A549 (cell line): Measurements from ENCODE around the gene ENPP1. TPM values are rescaled to one million over a fixed set of nuclear protein-coding genes. Genes with fewer than 3 reads are reported as not detected.

Experiments used
- ATAC-seq, 2 experiments: fragments of 200-7000 bp in 1 of 2; fragments of >200 bp in 1 of 2; cut with Nextera tagmentation in 1 of 2; cut with Tn5 transposase in 1 of 2; 3 replicates each; pipeline versions ENCODE4 v1.8.0 to v1.9.1; 2018 to 2020; ENCODE audit warnings: mild to moderate bottlenecking in 1 of 2, moderate library complexity in 1 of 2
- CTCF ChIA-PET: fragments of 300-600 bp; sonication (Branson Sonifier 250); formaldehyde crosslinking; extraction: SDS; loops from one replicate; lab custom pipeline; 2021; ENCODE audit warnings: antibody characterized with exemption, inconsistent platforms; lab: Yijun Ruan, JAX
- POLR2A ChIA-PET: fragments of 350-600 bp; formaldehyde crosslinking; extraction: SDS; loops from one replicate; lab custom pipeline; 2021; ENCODE audit warnings: antibody characterized with exemption, inconsistent platforms; lab: Yijun Ruan, JAX
- DNase-seq, 2 experiments: peaks; one replicate each; pipeline versions ENCODE4 v3.0.0 to v3.0.0-alpha.2; 2011 to 2016; ENCODE audit warnings: low read depth in 1 of 2, low spot score in 1 of 2
- FAIRE-seq: peaks from 2 replicates; lab custom pipeline; 2011; peaks lifted over from hg19 to GRCh38; lab: Jason Lieb, UNC
- H3K27ac ChIP-seq, 2 experiments: fragments of >200 bp; sonication (Bioruptor Twin); formaldehyde crosslinking; 3 replicates each; pipeline ENCODE4 v1.5.1; 2016 to 2017
- H3K4me1 ChIP-seq: fragments of >200 bp; sonication (Bioruptor Twin); formaldehyde crosslinking; 3 replicates; pipeline ENCODE4 v1.6.1; 2016
- H3K4me2 ChIP-seq: fragments of >200 bp; sonication (Bioruptor Twin); formaldehyde crosslinking; 3 replicates; pipeline ENCODE4 v1.6.1; 2016
- H3K4me3 ChIP-seq: fragments of >200 bp; sonication (Bioruptor Twin); formaldehyde crosslinking; 3 replicates; pipeline ENCODE4 v1.5.1; 2016
- H3K9me3 ChIP-seq: fragments of >200 bp; sonication (Bioruptor Twin); formaldehyde crosslinking; 3 replicates; pipeline ENCODE4 v1.6.1; 2016
- ATOH8 ChIP-seq: fragments of 250-450 bp; sonication (Bioruptor Pico); IDR thresholded peaks from 2 replicates; pipeline ENCODE4 v1.5.0; 2020; ENCODE audit warnings: low read depth, mild to moderate bottlenecking, moderate library complexity
- BHLHE40 ChIP-seq: IDR thresholded peaks from 2 replicates; pipeline ENCODE4 v1.6.1; 2012; ENCODE audit warnings: low read depth, low read length, inconsistent platforms
- CHD2 ChIP-seq: fragments of 150-350 bp; IDR thresholded peaks from 2 replicates; pipeline ENCODE4 v1.6.1; 2014; ENCODE audit warnings: low read length; ENCODE audit not compliant: partially characterized antibody
- CHD4 ChIP-seq: fragments of 200-600 bp; sonication (generic); IDR thresholded peaks from 2 replicates; pipeline ENCODE4 v1.6.1; 2016; ENCODE audit warnings: antibody characterized with exemption, mild to moderate bottlenecking, borderline replicate concordance
- CTCF ChIP-seq: fragments of >200 bp; sonication (Bioruptor Twin); formaldehyde crosslinking; IDR thresholded peaks from 3 replicates; pipeline ENCODE4 v1.5.1; 2016
- E2F6 ChIP-seq: IDR thresholded peaks from 2 replicates; pipeline ENCODE4 v1.6.1; 2012; ENCODE audit warnings: low read depth, borderline replicate concordance
- EHMT2 ChIP-seq: fragments of 200-600 bp; sonication (generic); IDR thresholded peaks from 2 replicates; pipeline ENCODE4 v1.6.1; 2016; ENCODE audit warnings: antibody characterized with exemption, low read depth, mild to moderate bottlenecking, moderate library complexity
- HDAC2 ChIP-seq: fragments of 200-600 bp; sonication (generic); IDR thresholded peaks from 2 replicates; pipeline ENCODE4 v1.6.1; 2016
- HES2 ChIP-seq: fragments of >200 bp; sonication (Bioruptor Twin); formaldehyde crosslinking; IDR thresholded peaks from 2 replicates; pipeline ENCODE4 v1.6.1; 2016
- HOXB13 ChIP-seq: fragments of 250-450 bp; sonication (Bioruptor Pico); IDR thresholded peaks from 2 replicates; pipeline ENCODE4 v1.5.0; 2020; ENCODE audit warnings: low read depth, mild to moderate bottlenecking, moderate library complexity
- KDM1A ChIP-seq: fragments of 200-600 bp; sonication (generic); IDR thresholded peaks from 2 replicates; pipeline ENCODE4 v1.6.1; 2016; ENCODE audit warnings: low read depth, mild to moderate bottlenecking
- MAFK ChIP-seq: fragments of 450-650 bp; IDR thresholded peaks from 2 replicates; pipeline ENCODE4 v1.6.1; 2014; ENCODE audit not compliant: partially characterized antibody
- NPAS2 ChIP-seq: fragments of 250-450 bp; sonication (Bioruptor Pico); IDR thresholded peaks from 2 replicates; pipeline ENCODE4 v1.8.0; 2022; ENCODE audit warnings: mild to moderate bottlenecking, moderate library complexity, borderline replicate concordance
- PBX3 ChIP-seq: IDR thresholded peaks from 2 replicates; pipeline ENCODE4 v1.6.1; 2012
- RNF2 ChIP-seq: fragments of 200-600 bp; sonication (generic); IDR thresholded peaks from 2 replicates; pipeline ENCODE4 v1.6.1; 2016; ENCODE audit warnings: low read depth, mild to moderate bottlenecking, antibody characterized with exemption, moderate library complexity, borderline replicate concordance
- SMC3 ChIP-seq: fragments of >200 bp; sonication (Bioruptor Twin); formaldehyde crosslinking; IDR thresholded peaks from 3 replicates; pipeline ENCODE4 v1.6.1; 2018; ENCODE audit warnings: inconsistent platforms
- ZSCAN20 ChIP-seq: fragments of 250-450 bp; sonication (Bioruptor Pico); IDR thresholded peaks from 2 replicates; pipeline ENCODE4 v1.8.0; 2022; ENCODE audit warnings: mild to moderate bottlenecking, moderate library complexity
- WGBS: methylation state at CpG from one replicate; pipeline ENCODE4 v1.1.6; 2017; ENCODE audit errors: missing lambda C conversion rate; 5-methylcytosine and 5-hydroxymethylcytosine counted together
- polyA plus RNA-seq, 4 experiments: library from polyadenylated mRNA; depleted of rRNA in 3 of 4; stranded (reverse); fragments of >200 nt; fragmentation: RNase III in 1 of 4; extraction: RNeasy Plus Mini Kit Qiagen cat#74134 plus additional on column Dnase treatment in 1 of 4; gene quantifications; 2 replicates in 3 of 4; 3 replicates in 1 of 4; pipeline ENCODE4 v1.2.3, GENCODE V29; 2011 to 2017
- TF ChIP-seq, protein P1 (sequence below): fragments of 150-350 bp; IDR thresholded peaks from 2 replicates; pipeline ENCODE4 v1.6.1; 2014; ENCODE audit warnings: low read depth, mild to moderate bottlenecking, low read length

ENPP1 gene
- polyA plus RNA-seq, 2 of the 4 experiments (the other 2 are of a cell fraction): 0.97 to 5.3 TPM

DNA sequence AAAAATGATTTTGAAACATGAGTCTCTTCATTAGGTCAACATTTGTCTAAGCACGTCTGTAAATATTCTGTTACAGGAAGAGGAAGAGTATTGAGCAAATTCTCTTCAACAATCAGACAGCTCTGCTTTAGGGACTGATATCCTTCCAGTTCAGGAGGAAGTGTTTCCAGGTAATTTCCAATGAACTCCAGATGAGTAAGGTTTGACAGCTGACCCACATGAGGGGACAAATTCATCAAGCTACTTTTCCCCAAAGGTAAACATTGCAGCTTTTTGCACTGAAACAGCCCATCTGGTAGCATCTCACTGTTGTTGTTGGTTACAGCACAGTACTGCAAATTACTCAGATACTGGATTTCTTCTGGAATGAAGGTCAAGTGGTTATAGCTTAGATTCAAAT lies 18.1 kb downstream of the ENPP1 start:
- no peak for FAIRE-seq
- POLR2A ChIA-PET: no interaction called here
- H3K9me3 ChIP-seq: no peaks in the 10 kb centered on the region
- no peak for ATAC-seq
- peaks cover 26% of the 10 kb centered on the region; the same call in 2 of the 3 replicates for H3K4me1 ChIP-seq
- H3K4me2 ChIP-seq: peak overlapping the region; percentile 36; the same call in 1 of the 3 replicates
- WGBS: 8% methylated on average over 1 of the region's 1 CpG
- CTCF ChIA-PET: interaction anchor here (1.7 kb wide), 1 partner anchor 90 kb away, joined by 4 read pairs; no protein-coding TSS in a partner anchor
- TF ChIP-seq HES2 (no peak), NPAS2 (no peak), CHD2 (no peak), BHLHE40 (no peak)
- H3K27ac ChIP-seq: no peak overlapping the region
- H3K4me3 ChIP-seq: no peak overlapping the region
- DNase-seq: peak in 1 of 2 experiments; percentile 3

GRCh38 chr6:131828080-131828479 lies 20.3 kb downstream of the ENPP1 start:
- WGBS: 83% methylated on average over 7 of the region's 7 CpGs
- H3K4me1 ChIP-seq: peaks cover 16% of the 10 kb centered on the region; the same call in 2 of the 3 replicates
- FAIRE-seq: no peak
- TF ChIP-seq BHLHE40 (no peak), ATOH8 (CRISPR knock-in tag) (no peak), RNF2 (no peak), EHMT2 (no peak), E2F6 (no peak), HOXB13 (CRISPR knock-in tag) (no peak), SMC3 (no peak), CHD4 (no peak), KDM1A (no peak), CTCF (no peak), PBX3 (no peak), NPAS2 (no peak), ZSCAN20 (CRISPR knock-in tag) (no peak), MAFK (no peak), HDAC2 (no peak)
- TF ChIP-seq, protein P1, sequence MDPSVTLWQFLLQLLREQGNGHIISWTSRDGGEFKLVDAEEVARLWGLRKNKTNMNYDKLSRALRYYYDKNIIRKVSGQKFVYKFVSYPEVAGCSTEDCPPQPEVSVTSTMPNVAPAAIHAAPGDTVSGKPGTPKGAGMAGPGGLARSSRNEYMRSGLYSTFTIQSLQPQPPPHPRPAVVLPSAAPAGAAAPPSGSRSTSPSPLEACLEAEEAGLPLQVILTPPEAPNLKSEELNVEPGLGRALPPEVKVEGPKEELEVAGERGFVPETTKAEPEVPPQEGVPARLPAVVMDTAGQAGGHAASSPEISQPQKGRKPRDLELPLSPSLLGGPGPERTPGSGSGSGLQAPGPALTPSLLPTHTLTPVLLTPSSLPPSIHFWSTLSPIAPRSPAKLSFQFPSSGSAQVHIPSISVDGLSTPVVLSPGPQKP: no peak
- CTCF ChIA-PET: interaction anchor here (1.1 kb wide), 1 partner anchor 82 kb away, joined by 3 read pairs; no protein-coding TSS in a partner anchor
- H3K4me3 ChIP-seq: no peak overlapping the region
- H3K4me2 ChIP-seq: no peak overlapping the region
- no peak for DNase-seq
- H3K27ac ChIP-seq: no peak overlapping the region
- POLR2A ChIA-PET: no interaction called here
- no peak for ATAC-seq
- no peaks in the 10 kb centered on the region for H3K9me3 ChIP-seq
